Fibroblast of villous mesenchyme (primary cell): ENCODE data around the gene PLEKHB1. TPM values are rescaled to one million over a fixed set of nuclear protein-coding genes. Genes with fewer than 3 reads are reported as not detected.

Experiments
- DNase-seq: peaks from one replicate; pipeline ENCODE4 v3.0.0-alpha.2; 2010; ENCODE audit warnings: low read depth
- H3K4me3 ChIP-seq: 2 replicates; pipeline ENCODE4 v1.5.1; 2011; ENCODE audit warnings: low read depth, mild to moderate bottlenecking, low read length
- total RNA-seq: library from RNA; depleted of rRNA; stranded (reverse); fragments of >200 nt; gene quantifications from 2 replicates; pipeline ENCODE4 v1.2.3, GENCODE V29; 2012
- TF ChIP-seq, protein P1 (sequence below): IDR thresholded peaks from 2 replicates; pipeline ENCODE4 v1.5.1; 2012; ENCODE audit warnings: low read depth, mild to moderate bottlenecking, low read length; ENCODE audit not compliant: insufficient read depth

The PLEKHB1 gene
- total RNA-seq, 1 donor: under 0.01 TPM

DNA sequence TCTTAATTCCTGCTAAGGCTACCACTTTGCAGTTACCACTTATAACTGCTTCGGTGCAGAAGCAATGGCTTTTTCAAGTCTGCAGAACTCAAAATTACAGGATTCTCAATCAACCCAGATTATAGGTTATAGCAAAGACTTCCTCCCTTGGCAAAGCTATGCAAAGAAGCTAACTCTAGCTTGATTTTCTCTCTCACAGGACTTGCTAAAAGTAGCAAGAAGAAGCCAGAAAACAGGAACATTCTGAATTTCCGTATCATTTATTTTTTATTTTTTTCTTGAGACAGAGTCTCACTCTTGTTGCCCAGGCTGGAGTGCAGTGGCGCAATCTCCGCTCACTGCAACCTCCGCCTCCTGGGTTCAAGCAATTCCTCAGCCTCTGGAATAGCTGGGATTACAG, 10.7 kb upstream of the PLEKHB1 start:
- DNase-seq: no peak
- TF ChIP-seq, protein P1, sequence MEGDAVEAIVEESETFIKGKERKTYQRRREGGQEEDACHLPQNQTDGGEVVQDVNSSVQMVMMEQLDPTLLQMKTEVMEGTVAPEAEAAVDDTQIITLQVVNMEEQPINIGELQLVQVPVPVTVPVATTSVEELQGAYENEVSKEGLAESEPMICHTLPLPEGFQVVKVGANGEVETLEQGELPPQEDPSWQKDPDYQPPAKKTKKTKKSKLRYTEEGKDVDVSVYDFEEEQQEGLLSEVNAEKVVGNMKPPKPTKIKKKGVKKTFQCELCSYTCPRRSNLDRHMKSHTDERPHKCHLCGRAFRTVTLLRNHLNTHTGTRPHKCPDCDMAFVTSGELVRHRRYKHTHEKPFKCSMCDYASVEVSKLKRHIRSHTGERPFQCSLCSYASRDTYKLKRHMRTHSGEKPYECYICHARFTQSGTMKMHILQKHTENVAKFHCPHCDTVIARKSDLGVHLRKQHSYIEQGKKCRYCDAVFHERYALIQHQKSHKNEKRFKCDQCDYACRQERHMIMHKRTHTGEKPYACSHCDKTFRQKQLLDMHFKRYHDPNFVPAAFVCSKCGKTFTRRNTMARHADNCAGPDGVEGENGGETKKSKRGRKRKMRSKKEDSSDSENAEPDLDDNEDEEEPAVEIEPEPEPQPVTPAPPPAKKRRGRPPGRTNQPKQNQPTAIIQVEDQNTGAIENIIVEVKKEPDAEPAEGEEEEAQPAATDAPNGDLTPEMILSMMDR: no peak
- no peak overlapping the region for H3K4me3 ChIP-seq

DNA sequence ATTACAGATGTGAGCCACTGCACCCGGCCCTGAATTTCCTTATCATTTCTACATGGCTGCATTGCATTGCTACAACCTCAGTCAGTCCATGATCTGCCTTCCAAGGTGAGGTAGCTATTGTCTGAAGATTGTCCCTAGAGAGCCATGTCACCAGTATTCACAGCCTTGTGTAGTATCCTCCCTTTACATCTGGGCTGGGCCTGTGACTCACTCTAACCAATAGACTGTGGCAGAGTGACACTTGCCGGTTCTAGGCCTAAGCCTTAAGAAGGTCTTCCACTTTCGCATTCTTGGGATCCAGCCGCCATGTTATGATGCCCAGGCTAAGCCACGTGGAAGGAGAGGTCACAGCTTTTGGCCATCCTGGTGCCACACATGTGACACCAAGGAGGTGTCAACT, 10.1 kb upstream of the PLEKHB1 start:
- TF ChIP-seq, protein P1: no peak
- no peak for DNase-seq
- H3K4me3 ChIP-seq: no peak overlapping the region

DNA sequence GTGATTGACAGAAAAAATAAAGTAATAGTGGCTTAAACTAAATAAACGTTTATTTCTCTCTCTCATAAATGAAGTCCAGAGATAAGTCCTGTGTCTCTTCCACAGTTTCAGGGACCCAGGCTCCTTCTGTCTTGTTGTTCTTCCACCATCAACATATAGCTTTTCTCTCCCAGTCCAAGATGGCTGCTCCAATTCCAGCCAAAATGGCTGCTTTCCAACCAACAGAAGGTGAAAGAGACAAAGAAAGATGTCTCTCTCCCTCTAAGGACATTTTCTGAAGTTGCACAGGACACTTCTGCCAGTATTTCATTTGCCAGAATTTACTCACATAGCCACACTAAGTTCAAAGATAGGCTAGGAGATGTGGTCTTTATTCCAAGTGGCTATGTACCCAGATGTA, 9.4 kb upstream of the PLEKHB1 start:
- TF ChIP-seq, protein P1: no peak
- DNase-seq: no peak

DNA sequence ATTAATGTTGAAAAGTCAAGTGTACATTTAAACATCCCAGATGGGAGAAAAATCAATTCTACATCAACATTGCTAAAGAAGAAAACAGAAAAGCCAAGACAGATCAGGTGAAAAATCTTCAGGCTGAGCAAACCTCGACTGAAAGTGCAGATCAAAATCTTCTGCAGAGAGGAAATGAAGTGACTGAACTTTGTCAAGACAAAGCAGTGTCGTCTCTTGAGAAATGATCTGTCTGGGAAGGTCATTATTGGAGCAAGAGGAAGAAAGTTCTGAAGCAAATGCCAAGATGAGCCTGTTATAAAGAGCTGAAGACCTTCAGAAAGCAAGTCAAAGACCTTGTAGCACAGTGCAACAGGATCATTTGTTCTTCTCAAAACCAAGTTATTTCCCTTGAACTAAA, 5.8 kb upstream of the PLEKHB1 start:
- DNase-seq: no peak
- TF ChIP-seq, protein P1: no peak
- H3K4me3 ChIP-seq: no peak overlapping the region

More for the DNA sequence above, 9.4 kb upstream of the PLEKHB1 start:
- no peak overlapping the region for H3K4me3 ChIP-seq

DNA sequence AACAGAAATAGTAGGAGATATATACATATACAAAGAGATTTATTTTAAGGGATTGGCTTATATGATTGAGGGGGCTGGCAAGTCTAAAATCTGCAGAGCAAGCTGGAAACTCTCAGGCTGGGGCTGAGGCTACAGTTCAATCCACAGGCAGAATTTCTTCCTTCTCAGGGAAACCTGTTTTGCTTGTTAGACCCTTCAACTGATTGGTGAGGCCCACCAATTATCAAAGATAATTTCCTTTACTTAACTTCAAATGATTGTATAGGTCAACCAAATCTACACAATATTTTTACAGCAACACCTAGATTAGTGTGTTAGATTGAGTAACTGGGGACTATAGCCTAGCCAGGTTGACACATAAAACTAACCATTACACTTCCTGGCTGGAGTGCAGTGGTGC, 4.7 kb upstream of the PLEKHB1 start:
- no peak overlapping the region for H3K4me3 ChIP-seq
- DNase-seq: no peak
- TF ChIP-seq, protein P1: no peak

DNA sequence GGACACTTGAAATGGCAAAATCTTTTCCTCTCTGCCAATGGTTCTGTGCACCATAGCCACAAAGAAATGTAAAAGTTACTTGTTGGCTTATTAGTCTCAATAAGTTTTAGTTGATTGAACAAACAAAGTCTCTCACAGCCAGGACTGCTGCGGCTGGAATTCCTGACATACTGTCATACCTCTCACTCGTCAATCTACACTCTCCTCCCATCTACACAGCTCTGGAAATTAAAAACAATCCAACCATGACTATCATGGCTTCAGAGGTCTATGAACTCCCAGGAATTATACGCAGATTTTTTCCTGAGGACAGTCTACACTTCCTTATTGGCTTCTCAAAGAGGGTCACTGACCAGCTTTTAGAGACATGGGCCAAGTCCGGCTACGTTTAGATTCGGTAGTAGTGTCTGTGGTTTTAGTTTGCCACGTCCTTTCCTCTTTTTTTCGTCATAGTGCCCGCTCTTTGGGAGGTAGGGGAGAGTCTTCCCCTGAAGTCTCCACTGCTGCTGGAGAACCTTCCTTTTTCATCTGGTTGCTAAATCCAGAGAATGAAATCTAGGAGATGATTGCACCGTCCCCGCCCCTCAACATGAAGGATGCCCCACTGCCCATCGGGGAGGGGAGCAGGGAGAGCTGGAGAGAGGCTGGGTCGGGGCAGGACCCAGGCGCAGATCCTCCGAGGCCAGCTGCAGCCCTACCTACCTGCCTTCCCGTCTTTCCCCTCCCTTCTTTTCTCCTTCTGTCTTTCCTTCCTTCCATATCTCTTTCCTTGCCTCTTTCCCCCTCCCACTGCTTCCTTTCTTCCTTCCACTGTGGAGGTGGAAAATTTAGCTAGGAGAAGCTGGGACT, 1.0 kb upstream of the PLEKHB1 start:
- DNase-seq: no peak
- TF ChIP-seq, protein P1: no peak
- no peak overlapping the region for H3K4me3 ChIP-seq
